ENCODE results near the gene LIPK.
"Not testable (repeated sequence)": the region's sequence is repeated elsewhere in the genome, so short reads cannot be mapped to it uniquely, and the experiment has no call there.

LIPK gene, protein sequence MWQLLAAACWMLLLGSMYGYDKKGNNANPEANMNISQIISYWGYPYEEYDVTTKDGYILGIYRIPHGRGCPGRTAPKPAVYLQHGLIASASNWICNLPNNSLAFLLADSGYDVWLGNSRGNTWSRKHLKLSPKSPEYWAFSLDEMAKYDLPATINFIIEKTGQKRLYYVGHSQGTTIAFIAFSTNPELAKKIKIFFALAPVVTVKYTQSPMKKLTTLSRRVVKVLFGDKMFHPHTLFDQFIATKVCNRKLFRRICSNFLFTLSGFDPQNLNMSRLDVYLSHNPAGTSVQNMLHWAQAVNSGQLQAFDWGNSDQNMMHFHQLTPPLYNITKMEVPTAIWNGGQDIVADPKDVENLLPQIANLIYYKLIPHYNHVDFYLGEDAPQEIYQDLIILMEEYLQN

DNA sequence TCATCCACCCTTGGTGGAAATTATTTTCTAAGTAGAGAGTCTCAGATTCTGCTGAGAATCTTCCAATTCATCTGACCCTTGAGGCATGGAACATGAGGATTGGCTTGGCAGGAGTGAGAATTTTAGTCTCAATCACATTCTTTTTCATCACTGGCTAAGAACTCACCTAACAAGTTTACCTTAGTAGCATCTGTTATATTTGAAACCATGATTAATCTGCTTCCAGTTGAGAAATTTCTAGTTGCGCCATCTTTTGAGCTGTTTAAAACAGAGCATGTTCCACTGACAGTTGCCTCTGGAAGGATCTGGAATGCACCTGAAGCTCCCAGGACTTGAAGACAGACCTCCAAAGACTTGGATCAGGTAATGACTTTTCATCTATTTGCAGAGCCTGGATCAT lies at the start of gene LIPK:
LIPK (plus strand) TSS at position 292 of the 400 bp plus-strand sequence. CDS start 18,295 bp downstream, outside the sequence.
- DNase-seq: no peak

DNA sequence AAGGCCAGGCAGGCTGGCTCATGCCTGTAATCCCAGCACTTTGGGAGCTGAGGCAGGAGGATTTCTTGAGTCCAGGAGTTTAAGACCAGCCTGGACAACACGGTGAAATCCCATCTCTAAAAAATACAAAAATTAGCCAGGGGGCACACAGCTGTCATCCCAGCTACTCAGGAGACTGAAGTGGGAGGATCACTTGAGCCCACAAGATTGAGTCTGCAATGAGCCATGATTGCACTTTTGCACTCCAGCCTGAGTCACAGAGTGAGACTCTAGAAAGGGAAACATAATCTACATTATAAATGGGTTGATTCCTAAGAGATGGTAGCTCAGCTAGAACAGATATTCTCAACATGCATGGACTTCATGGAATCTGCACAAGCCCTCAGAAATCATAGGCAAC lies 48.1 kb upstream of the LIPK start:
- DNase-seq: no peak

DNA sequence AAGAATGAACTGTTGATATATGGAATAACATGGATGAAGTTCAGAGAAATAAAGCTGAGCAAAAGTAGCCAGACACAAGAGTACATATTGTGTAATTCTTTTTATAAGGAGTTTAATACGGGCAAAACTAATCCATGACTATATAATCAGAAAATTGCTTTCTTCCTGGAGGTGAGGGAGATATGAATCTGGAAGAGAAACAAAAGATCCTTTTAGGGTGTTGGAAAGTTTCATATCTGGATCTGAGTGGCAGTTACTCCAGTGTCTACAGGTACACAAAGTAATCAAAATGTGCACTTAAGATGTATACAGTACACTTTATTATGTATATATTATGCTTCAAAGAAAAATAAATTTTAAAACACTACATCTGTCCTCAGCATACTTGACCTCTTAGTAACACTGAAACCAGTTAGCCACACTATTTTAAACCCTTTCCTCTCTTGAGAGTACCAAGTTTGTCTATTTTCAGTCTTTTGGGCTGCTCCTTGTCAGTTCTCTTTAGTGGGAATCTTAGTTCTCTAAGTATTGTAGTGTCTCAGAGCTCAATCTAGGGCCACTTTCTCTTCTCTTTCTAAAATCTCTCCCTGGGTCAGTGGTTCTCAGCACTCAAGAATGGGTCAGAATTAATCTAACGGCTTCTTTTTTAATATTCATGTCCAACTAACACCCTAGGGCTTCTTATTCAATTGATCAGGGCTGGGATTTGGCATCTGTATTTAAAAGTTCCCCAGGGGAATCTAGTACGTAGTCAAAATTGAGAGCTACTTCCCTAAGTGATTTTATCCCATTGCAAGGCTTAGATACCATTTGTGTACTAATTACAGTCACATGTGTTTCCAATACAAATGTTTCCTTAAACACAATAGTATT lies 46.1 kb upstream of the LIPK start:
- no peak for DNase-seq

DNA sequence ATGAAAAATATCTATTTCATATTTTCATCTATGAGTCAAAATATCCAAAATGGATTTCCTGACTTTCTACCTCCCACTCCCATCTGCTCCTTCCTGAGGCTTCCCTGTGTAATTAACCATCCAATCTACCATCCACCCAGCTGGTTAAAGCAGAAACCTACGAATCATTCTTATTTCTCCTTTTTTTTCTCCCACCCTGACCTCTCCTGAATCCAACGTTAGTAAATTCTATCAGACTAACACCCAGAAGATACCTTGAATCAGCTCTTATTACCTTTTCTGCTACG lies 45.5 kb upstream of the LIPK start:
- DNase-seq: no peak

DNA sequence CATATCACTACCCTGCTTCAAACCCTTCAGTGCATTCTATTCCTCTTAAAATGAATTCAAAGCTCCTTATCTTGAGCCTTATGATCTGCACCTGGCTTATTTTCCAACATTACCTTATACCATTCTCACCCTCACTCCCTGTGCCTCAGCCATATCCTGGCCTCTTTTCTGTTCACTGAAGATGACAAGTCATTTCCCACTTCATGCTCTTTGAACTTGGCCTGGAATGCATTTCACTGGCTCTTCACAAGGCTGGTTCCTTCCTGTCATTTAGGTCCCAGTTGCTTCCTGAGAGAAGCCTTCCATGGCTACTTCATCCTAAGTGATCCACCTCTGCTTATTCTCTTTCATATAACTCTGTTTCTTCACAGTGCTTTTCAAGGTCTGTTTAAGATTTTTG lies 45.0 kb upstream of the LIPK start:
- no peak for DNase-seq

DNA sequence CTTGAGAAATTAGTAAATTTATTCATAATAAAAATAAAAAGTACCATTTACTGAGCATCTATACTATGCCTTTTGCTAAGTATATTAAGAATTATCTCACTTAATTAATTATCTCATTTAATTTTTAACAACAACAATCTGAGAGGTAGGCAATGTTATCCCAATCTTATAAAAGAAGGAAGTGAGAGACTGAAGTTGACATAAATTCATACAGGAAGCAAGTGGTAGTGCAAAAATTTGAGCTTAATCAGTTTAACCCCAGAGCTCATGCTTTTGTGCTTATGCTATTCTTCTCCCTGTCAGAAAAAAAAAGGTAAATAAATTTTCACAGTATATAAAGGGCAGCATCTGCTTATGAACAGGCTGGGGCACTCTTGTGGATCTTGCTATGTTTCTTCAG lies 44.5 kb upstream of the LIPK start:
- DNase-seq: no peak

DNA sequence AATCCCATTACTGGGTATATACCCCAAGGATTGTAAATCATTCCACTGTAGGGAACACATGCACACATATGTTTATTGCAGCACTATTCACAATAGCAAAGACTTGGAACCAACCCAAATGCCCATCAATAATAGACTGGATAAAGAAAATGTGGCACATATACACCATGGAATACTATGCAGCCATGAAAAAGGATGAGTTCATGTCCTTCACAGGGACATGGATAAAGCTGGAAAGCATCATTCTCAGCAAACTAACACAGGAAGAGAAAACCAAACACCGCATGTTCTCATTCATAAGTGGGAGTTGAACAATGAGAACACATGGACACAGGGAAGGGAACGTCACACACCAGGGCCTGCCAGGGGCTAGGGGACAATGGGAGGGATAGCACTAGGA lies 42.9 kb upstream of the LIPK start:
- not testable (repeated sequence) for DNase-seq

DNA sequence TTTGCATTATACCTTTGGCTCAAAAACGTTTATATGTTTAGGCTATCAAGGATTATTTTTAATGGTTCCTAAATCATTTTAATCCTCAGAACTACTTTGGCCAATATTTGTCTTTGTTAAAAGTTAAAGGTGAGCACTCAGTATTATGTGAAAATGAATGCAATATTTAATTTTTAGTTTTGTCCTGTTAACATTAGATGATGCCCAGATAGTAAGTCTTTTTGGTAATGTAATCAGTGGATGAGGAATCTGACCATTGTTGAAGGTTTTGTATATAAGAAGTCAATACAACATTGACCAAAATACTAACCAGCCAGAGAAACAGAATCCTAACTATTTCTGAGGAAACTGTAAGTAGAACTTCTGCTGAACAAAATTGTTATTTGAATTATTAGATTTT lies 41.9 kb upstream of the LIPK start, which contains the start of gene LIPF:
LIPF (plus strand) TSS at position 301 of the 400 bp plus-strand sequence. CDS start 2,856 bp downstream, outside the sequence.
- no peak for DNase-seq

DNA sequence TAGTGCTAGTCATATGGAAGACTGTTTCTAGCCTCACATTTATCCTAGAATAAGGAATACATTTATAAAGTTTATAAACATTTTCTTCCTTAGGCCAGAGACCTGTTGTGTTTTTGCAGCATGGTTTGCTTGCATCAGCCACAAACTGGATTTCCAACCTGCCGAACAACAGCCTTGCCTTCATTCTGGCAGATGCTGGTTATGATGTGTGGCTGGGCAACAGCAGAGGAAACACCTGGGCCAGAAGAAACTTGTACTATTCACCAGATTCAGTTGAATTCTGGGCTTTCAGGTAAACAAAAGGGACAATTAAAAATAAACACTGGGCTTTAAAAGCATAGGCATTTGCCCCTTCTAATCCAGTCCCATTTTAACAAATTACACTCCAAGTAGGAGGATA lies 37.6 kb upstream of the LIPK start:
- DNase-seq: no peak

DNA sequence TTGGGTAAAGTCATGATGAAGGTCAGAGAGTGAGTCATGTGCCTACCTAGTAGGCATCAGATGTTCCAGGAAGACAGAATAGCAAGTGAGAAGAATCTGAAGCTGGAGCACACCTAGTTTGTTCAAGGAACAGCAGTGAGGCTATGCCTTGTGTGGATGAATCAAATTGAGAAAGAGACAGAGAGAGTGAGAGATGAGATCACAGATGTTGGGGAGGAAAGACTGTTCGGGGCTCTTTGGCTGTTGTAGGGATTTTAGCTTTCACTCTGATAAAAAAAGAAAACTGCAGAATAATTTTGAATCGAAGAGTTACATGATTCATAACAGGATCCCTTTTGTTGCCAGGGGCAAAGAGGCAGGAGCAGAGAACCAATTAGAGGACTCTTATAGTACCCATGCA lies 35.6 kb upstream of the LIPK start:
- DNase-seq: no peak

DNA sequence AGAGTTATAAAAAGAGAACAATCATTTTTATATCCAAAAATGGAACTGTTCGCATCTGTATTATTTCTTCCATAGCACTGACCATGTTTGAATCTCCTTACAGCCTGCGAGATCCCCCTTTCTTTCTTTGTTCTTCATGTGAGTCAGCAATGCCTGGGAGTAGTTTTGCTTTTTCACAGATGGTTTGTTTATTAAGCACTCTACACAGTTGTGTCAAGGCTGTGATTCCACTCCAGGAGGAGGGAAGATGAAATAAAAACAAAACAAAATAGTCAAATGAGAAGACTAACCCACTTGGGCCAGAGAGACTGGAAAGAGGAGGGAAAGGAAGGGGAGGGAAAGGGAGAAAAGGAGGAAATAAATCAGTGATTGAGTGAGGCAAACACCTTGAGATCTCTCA lies 34.0 kb upstream of the LIPK start:
- DNase-seq: no peak

DNA sequence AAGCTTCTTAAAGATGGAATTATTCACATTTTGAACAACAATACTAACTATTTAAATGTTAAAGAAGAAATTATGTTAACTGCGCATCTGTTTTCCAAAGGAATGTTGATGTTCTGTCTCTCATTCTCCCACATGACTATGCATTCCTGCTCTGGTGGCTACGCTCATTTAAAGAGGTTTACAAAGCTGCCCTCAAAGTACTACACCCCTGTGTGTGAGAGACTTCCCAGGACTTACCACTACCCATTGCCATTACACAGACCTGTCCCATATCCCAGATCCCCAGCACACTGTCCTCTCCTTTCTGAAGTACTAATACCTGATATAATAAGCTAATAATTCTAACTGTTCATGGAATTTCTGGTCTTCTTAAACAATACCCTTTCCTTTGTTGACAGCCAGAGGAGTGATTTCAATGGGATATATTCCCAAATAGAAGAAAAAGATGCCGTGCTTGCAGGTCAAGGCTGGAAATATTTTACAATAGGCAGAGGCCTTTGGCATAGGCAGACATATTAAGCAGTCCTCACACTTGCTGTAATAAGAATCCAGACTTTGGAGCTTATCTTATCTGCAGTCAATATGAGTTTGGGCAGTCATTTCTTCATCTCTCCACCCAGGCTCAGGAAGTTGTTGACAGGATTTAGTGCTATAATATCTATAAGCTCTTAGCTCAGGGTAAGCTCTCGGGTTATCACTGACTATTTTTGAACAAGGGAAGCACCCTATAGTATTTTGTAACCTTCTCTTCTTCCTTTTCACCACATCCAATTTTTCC lies 29.6 kb upstream of the LIPK start:
- DNase-seq: no peak

DNA sequence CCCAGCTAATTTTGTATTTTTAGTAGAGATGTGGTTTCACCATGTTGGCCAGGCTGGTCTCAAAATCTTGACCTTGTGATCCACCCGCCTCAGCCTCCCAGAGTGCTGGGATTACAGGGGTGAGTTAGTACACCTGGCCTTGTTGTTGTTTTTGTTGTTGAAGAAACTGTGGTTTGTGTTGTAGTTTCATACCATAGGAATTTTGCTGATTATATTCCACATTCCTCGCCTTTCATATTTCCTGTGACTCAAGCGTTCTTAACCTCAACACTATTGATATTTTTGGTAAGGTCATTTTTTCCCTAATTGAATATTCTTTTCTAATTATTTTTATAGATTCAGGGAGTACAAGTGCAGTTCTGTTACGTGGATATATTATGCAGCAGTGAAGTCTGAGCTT lies 25.1 kb upstream of the LIPK start:
- DNase-seq: no peak

DNA sequence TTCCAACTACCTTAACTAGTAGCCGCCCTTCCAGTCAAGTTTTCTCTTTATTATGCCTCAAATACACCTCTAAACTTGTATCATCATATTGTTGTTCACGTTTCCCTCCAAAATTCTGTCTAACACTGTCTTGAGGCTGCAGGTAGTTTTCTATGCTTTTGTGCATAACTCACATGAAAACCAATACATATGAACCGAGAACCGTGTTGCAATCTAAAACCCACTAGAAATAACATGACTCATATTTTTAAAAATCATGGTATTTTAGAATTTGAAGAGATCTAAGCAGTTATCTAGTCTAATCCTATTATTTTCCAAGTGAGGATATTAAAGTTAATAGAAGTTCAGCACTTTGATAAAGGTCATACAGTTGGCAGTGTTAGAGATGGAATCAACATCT lies 23.6 kb upstream of the LIPK start:
- no peak for DNase-seq

DNA sequence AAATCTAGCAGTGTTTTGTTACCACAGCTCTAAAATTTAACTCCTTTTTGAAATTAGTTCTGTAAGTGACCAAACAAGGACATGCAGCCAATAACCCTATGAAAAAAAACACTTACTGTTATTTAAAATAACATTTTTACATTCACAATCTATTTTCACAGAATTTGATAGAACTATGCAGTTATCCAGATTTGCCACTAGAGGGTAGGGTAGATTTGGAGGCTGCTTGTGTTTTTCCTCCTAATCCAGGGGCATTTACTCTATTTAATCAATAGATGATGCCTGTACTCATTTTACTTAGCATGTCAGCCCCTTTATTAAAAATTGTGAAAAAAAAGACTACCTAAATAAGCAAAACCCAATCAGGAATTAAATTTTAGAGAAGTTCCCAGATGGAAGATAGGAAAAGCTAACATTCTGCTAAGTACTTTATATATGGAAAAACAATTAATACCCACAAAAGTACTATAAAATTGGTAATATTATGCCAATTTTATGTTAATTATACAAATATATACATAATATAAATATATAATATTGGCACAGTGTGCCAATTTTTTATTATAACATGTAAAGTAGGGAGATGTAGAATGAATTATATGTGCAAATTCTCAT lies 18.1 kb upstream of the LIPK start:
- DNase-seq: no peak

DNA sequence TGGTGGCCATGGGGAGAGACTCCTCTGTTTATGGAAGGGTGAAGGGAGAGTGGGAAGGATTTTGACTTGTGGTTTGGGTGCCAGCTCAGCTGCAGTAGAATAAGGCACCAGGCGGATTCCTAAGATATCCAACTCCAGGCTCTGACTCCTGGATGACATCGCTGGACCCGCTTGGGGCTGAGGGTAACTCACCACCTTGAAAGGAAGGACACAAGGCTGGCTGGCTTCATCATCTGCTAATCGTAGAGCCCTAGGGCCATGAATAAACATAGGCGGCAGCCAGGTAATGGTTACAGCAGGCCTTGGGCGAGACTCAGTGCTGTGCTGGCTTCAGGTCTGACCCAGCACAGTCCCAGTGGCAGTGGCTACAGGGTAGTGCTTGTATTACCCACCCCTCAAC lies 16.7 kb upstream of the LIPK start:
- DNase-seq: no peak

DNA sequence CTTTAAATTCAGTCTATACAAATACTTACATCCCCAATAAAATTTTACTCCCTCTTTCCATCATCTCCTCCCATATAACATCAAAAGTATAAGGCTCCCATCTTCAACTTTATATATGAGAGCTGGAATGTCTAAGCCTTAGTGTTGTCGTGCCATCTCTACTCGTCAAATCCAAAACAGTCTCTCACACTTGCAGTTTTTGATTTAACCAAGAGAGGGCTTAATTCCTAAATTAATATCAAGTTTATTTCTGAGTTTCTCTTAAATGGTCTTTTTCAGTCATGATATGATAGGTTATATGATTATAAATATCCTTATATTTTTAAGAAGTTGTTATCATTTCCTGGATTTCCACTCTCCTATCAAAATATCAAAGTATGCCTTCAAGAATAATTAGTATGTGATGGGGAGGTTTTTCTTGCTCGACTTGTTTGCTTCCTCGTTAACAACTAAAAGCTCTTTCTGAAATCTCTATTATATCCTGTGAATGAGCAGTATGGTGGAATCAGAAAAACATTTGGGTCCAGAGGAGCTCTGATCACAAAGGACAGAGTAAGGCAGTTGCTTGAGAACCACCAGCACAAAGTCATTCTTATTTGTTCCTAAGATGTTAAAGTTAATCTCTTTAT lies 12.5 kb upstream of the LIPK start:
- DNase-seq: no peak

DNA sequence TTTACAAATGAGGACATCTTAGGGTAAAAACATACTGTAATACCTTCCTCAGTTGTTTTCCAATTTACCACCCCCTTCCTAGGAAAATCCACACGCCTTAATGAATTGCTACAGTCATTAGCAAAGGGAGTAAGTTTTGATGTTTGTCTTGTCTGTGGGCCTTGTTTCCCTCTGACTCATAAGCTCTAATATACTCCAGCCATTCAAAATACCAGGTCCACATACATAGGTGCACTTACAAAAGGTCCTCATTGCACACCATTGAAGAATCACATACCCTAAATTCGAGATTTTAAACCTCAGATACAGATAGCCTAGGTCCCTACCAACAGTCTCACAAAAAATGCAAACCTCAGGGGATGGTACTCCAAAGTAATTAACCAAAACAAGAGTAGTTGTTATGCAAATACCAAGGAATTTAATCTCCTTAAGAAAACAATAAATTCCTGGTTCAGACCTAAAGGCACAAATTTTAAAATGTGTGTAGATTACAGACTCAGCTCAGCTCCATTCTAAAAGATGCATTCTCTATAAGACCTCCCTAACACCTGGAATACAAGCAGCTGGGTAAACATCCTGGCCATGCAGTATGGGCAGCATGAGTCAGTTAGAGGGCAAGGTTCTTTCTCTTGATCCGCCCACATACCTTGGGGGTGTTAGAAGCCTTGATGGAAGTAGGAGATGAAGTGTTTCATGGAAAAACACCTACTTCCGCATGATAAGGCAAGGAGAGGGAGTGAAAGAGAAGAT lies 3.0 kb upstream of the LIPK start:
- no peak for DNase-seq

DNA sequence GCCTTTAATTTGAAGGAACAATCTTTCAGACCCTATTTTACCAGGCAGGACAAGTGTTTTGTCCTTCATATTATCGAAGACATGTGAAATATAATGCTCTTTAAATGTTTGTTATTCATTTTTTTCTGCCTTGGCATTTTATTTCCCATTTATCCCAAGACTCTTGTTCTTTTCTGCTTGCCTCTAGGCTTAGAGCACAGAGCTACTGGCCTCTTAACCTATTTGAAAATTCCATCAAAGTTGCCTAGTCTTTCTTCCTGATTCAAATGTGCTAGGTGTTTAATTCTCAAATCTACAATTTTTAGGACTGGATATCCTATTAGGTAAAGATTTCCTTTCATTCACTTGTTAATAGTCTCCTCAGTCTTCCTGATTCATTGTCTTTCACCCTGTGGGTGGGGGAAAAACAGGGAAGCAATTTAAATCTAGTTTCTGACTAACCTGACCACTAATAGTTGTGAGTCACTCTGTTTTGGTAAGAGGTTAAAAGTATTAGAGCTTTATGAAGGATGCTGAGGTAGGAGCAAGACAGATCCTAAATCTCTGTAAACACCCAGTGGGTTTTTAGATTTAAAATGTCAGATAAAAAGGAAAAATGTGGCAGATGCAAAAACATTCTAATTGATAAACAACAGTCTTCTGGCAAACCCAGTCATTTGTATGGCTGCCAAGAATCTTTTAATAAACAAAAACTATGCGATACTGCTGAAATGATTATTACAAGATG lies 1.5 kb downstream of the LIPK start:
- no peak for DNase-seq

DNA sequence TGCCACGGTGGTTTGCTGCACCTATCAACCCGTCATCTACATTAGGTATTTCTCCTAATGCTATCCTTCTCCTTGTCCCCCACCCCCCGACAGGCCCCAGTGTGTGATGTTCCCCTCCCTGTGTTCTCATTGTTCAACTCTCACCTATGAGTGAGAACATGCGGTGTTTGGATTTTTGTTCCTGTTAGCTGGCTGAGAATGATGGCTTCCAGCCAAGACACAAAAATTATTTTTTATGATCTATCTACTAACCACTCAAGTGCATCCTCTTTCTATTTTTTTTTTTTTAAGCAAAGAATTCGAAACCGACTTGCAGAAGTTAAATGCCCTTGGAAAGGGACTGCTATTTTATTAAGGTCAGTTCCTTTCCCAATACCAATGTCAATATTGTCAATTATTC lies 3.3 kb downstream of the LIPK start:
- not testable (repeated sequence) for DNase-seq

DNA sequence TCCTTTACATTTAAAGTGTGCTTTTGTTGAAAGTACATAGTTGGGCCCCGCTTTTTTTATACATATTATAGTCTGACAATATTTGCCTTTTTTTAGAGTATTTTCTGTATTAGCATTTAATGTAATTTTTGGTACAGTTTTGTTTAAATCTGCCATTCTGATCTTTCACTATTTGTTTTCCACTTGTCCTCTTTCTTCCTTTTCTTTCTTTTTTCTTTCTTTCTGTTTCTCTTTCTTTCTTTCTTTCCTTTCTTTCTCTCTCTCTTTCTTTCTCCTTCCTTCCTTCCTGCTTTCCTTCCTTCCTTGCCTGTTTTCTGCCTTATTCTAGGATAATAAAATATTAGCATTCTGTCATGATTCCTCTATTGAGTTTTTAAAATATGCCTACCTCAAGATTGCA lies 9.5 kb downstream of the LIPK start:
- DNase-seq: no peak

All from NCI-H2107 (cell line).